Liver (tissue), 9 donors: ENCODE results near the gene NIPAL4. TPM values are rescaled to one million over a fixed set of nuclear protein-coding genes. Genes with fewer than 3 reads are reported as not detected.

Source experiments
- DNase-seq: peaks from one replicate; pipeline ENCODE4 v3.0.0-alpha.2; 2017; ENCODE audit warnings: low spot score
- H3K27ac ChIP-seq, 2 donors: one replicate each; pipeline ENCODE4 v1.7.0; 2013; ENCODE audit warnings: inconsistent platforms in 2 of 2, low read length in 2 of 2, control low read depth in 1 of 2, low read depth in 1 of 2, mild to moderate bottlenecking in 1 of 2
- H3K27me3 ChIP-seq, 4 donors: one replicate each; pipeline versions ENCODE4 v1.6.1 to v1.7.0; 2013; ENCODE audit warnings: low read length in 3 of 4, inconsistent platforms in 1 of 4, mild to moderate bottlenecking in 1 of 4, moderate library complexity in 1 of 4; ENCODE audit not compliant: control insufficient read depth in 4 of 4, insufficient read depth in 4 of 4
- H3K36me3 ChIP-seq, 4 donors: one replicate each; pipeline versions ENCODE4 v1.6.1 to v1.7.0; 2013; ENCODE audit warnings: low read length in 3 of 4, mild to moderate bottlenecking in 3 of 4, low read depth in 1 of 4, moderate library complexity in 1 of 4; ENCODE audit not compliant: control insufficient read depth in 4 of 4, insufficient read depth in 3 of 4
- H3K4me1 ChIP-seq, 4 donors: one replicate each; pipeline versions ENCODE4 v1.6.1 to v1.7.0; 2013; ENCODE audit warnings: low read length in 3 of 4, mild to moderate bottlenecking in 3 of 4, moderate library complexity in 1 of 4; ENCODE audit not compliant: control insufficient read depth in 4 of 4, insufficient read depth in 4 of 4
- H3K4me3 ChIP-seq, 3 donors: one replicate each; pipeline versions ENCODE4 v1.6.1 to v1.7.0; 2013; ENCODE audit warnings: low read length in 3 of 3, control low read depth in 1 of 3, low read depth in 1 of 3, mild to moderate bottlenecking in 1 of 3
- H3K9ac ChIP-seq, 2 donors: one replicate each; pipeline ENCODE4 v1.7.0; 2013; ENCODE audit warnings: low read length in 2 of 2, mild to moderate bottlenecking in 2 of 2, moderate library complexity in 2 of 2, control low read depth in 1 of 2, low read depth in 1 of 2
- H3K9me3 ChIP-seq, 4 donors: one replicate each; pipeline versions ENCODE4 v1.6.1 to v1.7.0; 2013; ENCODE audit warnings: low read length in 3 of 4; ENCODE audit not compliant: control insufficient read depth in 4 of 4
- CTCF ChIP-seq: fragments of 150-350 bp; IDR thresholded peaks from 2 replicates; pipeline ENCODE4 v1.5.1; 2017; ENCODE audit warnings: improper control_type of control experiment, low read depth, low read length; ENCODE audit not compliant: missing input control
- EGR1 ChIP-seq, 2 donors: IDR thresholded peaks; 2 replicates each; pipeline ENCODE4 v1.6.1; 2016 to 2018; ENCODE audit warnings: antibody characterized with exemption in 2 of 2, low read depth in 2 of 2
- FOXA1 ChIP-seq: IDR thresholded peaks from 2 replicates; pipeline ENCODE4 v1.6.1; 2016; ENCODE audit warnings: antibody characterized with exemption
- FOXA2 ChIP-seq: IDR thresholded peaks from 2 replicates; pipeline ENCODE4 v1.6.1; 2016; ENCODE audit warnings: antibody characterized with exemption
- GABPA ChIP-seq, 2 donors: IDR thresholded peaks in 1 of 2; conservative IDR thresholded peaks in 1 of 2; 2 replicates each; pipeline ENCODE4 v1.6.1; 2016; ENCODE audit warnings: antibody characterized with exemption in 2 of 2, mild to moderate bottlenecking in 1 of 2, moderate library complexity in 1 of 2
- HNF4A ChIP-seq, 2 donors: conservative IDR thresholded peaks; 2 replicates each; pipeline ENCODE4 v1.6.1; 2016; ENCODE audit warnings: antibody characterized with exemption in 2 of 2, mild to moderate bottlenecking in 2 of 2
- HNF4G ChIP-seq: IDR thresholded peaks from 2 replicates; pipeline ENCODE4 v1.6.1; 2016; ENCODE audit warnings: antibody characterized with exemption
- JUND ChIP-seq, 2 donors: IDR thresholded peaks; 2 replicates each; pipeline ENCODE4 v1.6.1; 2016; ENCODE audit warnings: antibody characterized with exemption in 2 of 2
- NR2F2 ChIP-seq: IDR thresholded peaks from 2 replicates; pipeline ENCODE4 v1.6.1; 2016; ENCODE audit warnings: antibody characterized with exemption
- RAD21 ChIP-seq, 2 donors: IDR thresholded peaks; 2 replicates each; pipeline ENCODE4 v1.6.1; 2016; ENCODE audit warnings: antibody characterized with exemption in 2 of 2, mild to moderate bottlenecking in 2 of 2
- REST ChIP-seq: IDR thresholded peaks from 2 replicates; pipeline ENCODE4 v1.6.1; 2016; ENCODE audit warnings: antibody characterized with exemption, mild to moderate bottlenecking
- SP1 ChIP-seq: IDR thresholded peaks from 2 replicates; pipeline ENCODE4 v1.6.1; 2018; ENCODE audit warnings: antibody characterized with exemption, mild to moderate bottlenecking
- TAF1 ChIP-seq: conservative IDR thresholded peaks from 2 replicates; pipeline ENCODE4 v1.6.1; 2016; ENCODE audit warnings: antibody characterized with exemption, mild to moderate bottlenecking
- YY1 ChIP-seq: IDR thresholded peaks from 2 replicates; pipeline ENCODE4 v1.6.1; 2016; ENCODE audit warnings: antibody characterized with exemption, mild to moderate bottlenecking
- WGBS: extraction: QIAGEN DNeasy Blood & Tissue Kit; methylation state at CpG from one replicate; pipeline ENCODE4 v1.1.7; 2013; 5-methylcytosine and 5-hydroxymethylcytosine counted together
- polyA plus RNA-seq, 2 donors: library from polyadenylated mRNA; stranded (reverse) in 1 of 2; unstranded in 1 of 2; fragments of 200-250 nt in 1 of 2; fragments of >200 nt in 1 of 2; fragmentation: Nextera tagmentation in 1 of 2; extraction: Ambion mirVana in 1 of 2; gene quantifications; one replicate each; pipeline versions ENCODE4 v1.2.1 to v1.2.3, GENCODE V29; 2013 to 2015
- total RNA-seq, 2 donors: library from RNA; depleted of rRNA; stranded (reverse); fragments of >200 nt; gene quantifications; one replicate each; pipeline ENCODE4 v1.2.3, GENCODE V29; 2014
- TF ChIP-seq, protein P1 (sequence below): IDR thresholded peaks from 2 replicates; pipeline ENCODE4 v1.6.1; 2016; ENCODE audit warnings: antibody characterized with exemption
- TF ChIP-seq, protein P2 (sequence below): IDR thresholded peaks from 2 replicates; pipeline ENCODE4 v1.6.1; 2016; ENCODE audit warnings: antibody characterized with exemption
- TF ChIP-seq, protein P3 (sequence below): IDR thresholded peaks from 2 replicates; pipeline ENCODE4 v1.6.1; 2016; ENCODE audit warnings: antibody characterized with exemption
- donor health status: healthy.
- donor health status: healthy.
- donor health status: healthy.
- donor health status: healthy.
- donor health status: healthy.

Gene NIPAL4
- total and polyA plus RNA-seq, 4 donors = not detected

DNA sequence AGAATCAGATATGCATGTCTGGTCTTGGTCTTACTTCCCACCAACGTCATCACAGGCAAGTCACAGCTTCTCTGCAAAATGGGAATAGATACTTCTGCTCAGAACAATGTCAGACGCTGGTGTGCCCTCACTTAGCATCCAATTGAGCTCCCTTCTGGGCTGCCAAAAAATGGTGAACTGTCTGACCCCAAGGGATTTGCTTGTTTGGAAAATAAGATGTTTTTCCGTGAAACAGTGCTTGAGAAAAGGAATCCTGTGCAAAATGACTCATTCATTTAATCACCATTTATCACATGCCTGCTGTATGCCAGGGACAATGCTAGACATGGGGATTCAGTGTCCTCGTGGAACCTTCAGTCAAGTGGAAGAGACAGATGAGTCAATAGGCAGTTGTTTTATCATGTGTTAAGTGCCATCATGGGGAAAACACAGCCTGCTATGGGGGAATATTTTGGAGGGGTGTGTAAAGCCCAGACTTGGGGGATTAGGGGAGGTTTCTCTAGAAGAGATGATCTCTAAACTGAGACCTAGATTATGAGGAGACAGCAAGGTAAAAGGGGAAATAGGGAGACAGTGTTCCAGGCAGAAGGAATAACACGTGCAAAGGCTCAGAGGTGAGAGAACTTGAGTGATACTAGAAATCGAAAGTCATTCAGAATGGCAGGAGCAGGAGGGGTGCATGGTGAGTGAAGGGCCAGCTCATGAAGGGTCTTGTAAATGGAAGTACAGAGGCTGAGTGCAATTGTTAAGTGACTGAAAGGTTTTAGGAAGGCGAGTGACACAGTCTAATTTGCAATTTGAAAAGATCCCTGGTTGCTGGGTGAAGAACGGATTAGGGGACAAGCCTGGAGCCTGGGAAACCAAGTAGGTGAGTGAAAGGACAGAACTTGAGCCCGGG is 3.9 kb downstream of the NIPAL4 start:
- H3K36me3 ChIP-seq = no peaks in the 10 kb centered on the region
- no peak overlapping the region for H3K9ac ChIP-seq
- no peak overlapping the region for H3K27ac ChIP-seq
- H3K4me1 ChIP-seq = peaks cover 2 to 8% (median 5%) of the 10 kb centered on the region in 4 donors
- no peaks in the 10 kb centered on the region for H3K9me3 ChIP-seq
- WGBS = 79% methylated on average over 9 of the region's 9 CpGs
- no peak overlapping the region for H3K4me3 ChIP-seq
- no peak for DNase-seq
- TF ChIP-seq, protein P1, sequence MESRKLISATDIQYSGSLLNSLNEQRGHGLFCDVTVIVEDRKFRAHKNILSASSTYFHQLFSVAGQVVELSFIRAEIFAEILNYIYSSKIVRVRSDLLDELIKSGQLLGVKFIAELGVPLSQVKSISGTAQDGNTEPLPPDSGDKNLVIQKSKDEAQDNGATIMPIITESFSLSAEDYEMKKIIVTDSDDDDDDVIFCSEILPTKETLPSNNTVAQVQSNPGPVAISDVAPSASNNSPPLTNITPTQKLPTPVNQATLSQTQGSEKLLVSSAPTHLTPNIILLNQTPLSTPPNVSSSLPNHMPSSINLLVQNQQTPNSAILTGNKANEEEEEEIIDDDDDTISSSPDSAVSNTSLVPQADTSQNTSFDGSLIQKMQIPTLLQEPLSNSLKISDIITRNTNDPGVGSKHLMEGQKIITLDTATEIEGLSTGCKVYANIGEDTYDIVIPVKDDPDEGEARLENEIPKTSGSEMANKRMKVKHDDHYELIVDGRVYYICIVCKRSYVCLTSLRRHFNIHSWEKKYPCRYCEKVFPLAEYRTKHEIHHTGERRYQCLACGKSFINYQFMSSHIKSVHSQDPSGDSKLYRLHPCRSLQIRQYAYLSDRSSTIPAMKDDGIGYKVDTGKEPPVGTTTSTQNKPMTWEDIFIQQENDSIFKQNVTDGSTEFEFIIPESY = no peak
- no peak for TF ChIP-seq YY1
- no peak for TF ChIP-seq HNF4A (conservative IDR thresholded peaks at IDR 0.05)
- TF ChIP-seq FOXA1 = no peak
- TF ChIP-seq SP1 = no peak
- no peak for TF ChIP-seq TAF1
- TF ChIP-seq RAD21 (IDR thresholded peaks at IDR 0.05) = no peak
- TF ChIP-seq, protein P2, sequence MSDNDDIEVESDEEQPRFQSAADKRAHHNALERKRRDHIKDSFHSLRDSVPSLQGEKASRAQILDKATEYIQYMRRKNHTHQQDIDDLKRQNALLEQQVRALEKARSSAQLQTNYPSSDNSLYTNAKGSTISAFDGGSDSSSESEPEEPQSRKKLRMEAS = no peak
- TF ChIP-seq, protein P3, sequence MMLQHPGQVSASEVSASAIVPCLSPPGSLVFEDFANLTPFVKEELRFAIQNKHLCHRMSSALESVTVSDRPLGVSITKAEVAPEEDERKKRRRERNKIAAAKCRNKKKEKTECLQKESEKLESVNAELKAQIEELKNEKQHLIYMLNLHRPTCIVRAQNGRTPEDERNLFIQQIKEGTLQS = no peak
- no peak for TF ChIP-seq CTCF
- no peak for TF ChIP-seq EGR1 (IDR thresholded peaks at IDR 0.05; ENCODE audit: low read depth in 2 of 2)
- no peak for TF ChIP-seq JUND (IDR thresholded peaks at IDR 0.05)
- no peak for TF ChIP-seq NR2F2
- TF ChIP-seq REST = no peak
- no peak for TF ChIP-seq FOXA2
- no peak for TF ChIP-seq HNF4G
- no peak for TF ChIP-seq GABPA (IDR thresholded peaks at IDR 0.05 in 1 of 2, conservative IDR thresholded peaks at IDR 0.05 in 1 of 2)
- H3K27me3 ChIP-seq = peaks cover 0 to 8% (median 2%) of the 10 kb centered on the region in 4 donors
